ENCODE measurements around the gene OR8G1. TPM values are rescaled to one million over a fixed set of nuclear protein-coding genes. Genes with fewer than 3 reads are reported as not detected.
"Not testable (repeated sequence)": the region's sequence is repeated elsewhere in the genome, so short reads cannot be mapped to it uniquely, and the experiment has no call there.

The OR8G1 gene
- total RNA-seq, 1 donor from 2014 or later, result not detected

DNA sequence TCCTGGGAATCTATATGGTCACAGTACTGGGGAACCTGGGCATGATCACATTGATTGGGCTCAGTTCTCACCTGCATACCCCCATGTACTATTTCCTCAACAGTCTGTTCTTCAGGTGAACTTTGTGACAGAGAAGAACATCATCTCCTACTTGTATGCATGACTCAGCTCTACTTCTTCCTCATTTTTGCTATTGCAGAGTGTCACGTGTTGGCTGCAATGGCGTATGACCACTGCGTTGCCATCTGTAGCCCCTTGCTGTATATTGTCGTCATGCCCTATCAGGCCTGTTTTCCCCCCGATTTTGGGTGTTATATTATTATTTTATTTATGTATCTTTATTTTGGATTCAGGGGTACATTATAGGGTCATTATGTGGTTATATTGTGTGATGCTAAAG is 2.4 kb upstream of the OR8G1 start:
- no peak for DNase-seq

GRCh38 chr11:124249869-124250268 is 9.0 kb downstream of the OR8G1 start:
- DNase-seq, result not testable (repeated sequence)

DNA sequence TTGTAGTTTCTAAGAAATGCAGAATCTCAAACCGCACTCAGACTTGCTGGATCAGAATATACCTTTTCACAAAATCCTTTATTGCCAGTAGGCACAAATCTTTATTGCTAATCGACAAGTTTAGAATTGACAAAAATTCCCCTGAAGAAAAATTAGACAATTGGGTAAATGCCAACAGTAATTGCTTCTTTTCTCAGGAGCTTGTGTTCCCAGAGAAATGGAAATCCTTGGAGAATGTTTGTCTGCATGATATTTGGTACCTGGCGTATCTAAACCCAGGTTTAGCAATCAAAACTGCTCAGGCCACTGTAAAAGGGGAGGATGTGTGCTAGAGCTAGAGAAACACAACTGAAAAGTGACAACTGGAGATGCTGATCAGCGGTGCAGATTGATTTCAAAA is 15.2 kb downstream of the OR8G1 start, which contains the start of gene OR8G5:
Gene OR8G5 (plus strand): TSS at position 301 of the 400 bp plus-strand sequence. CDS start 8,556 bp downstream, outside the sequence.
- no peak for DNase-seq

GRCh38 chr11:124265041-124265440 is 24.1 kb downstream of the OR8G1 start:
- not testable (repeated sequence) for DNase-seq

DNA sequence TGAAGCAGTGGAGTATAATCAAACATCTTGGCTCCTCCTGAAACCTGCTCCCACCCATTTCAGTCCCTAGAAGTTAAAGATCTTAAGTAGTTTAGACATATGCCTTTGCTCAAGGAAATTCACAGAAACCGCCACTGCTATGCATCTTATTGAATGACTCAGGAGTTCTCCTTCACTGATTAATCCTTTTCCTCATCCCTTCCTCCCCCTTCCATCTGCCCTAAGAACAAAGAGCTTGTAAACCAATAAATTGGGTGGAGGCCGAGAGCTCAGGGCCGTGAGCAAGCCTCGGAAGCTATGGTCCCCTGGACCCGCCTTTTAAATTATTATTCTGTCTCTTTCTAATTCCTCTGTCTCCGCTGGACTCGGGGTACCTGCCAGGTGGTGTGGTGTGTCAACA is 30.0 kb downstream of the OR8G1 start:
- not testable (repeated sequence) for DNase-seq

- no peak for DNase-seq
Measured at GRCh38 chr11:124274000-124274399, 33.1 kb downstream of the OR8G1 start.

- no peak for DNase-seq
Measured at GRCh38 chr11:124276081-124276480, 35.2 kb downstream of the OR8G1 start.

- no peak for DNase-seq
Measured at GRCh38 chr11:124277207-124277606, 36.3 kb downstream of the OR8G1 start.

GRCh38 chr11:124277804-124278203 is 36.9 kb downstream of the OR8G1 start:
- no peak for DNase-seq

DNA sequence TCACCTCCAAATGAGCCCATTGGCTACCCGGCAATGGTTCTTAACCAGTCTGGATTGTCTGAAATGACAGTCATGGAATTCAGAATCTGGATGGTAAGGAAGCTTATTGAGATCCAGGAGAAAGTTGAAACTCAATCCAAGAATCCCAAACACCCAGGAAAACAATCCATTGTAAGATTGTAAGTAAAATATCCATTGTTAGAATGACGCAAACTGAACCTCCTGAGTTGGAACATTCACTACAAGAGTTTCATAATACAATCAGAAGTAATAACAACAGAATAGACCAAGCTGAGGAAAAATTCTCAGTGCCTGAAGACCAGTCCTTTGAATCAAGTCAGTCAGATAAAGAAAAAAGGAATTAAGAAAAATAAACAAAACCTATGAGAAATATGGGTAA is 37.4 kb downstream of the OR8G1 start:
- DNase-seq, result no peak

- DNase-seq, result no peak
Measured at GRCh38 chr11:124285610-124286344, 44.9 kb downstream of the OR8G1 start.

DNA sequence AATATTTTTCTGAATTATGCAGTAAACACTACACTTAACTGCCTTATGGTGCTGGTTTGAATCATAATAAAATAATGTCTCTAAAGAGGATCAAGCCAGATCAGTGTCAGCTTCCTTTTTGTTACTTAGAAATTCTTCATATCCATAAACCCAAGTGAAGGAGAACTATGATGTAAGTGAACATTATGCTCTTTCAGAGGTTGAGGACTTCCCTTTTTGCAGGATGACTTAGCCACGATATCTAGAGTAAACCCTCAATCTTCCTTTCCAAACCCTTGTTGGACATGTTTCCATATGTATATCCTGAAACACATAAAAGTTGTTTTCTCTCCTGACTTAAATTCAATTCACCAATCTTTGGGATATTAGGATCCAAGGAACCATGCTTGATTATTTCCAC is 53.8 kb downstream of the OR8G1 start:
- DNase-seq, result no peak

GRCh38 chr11:124296016-124296415 is 55.1 kb downstream of the OR8G1 start:
- DNase-seq, result no peak

- no peak for DNase-seq
Measured at GRCh38 chr11:124297921-124298320, 57.0 kb downstream of the OR8G1 start.

DNA sequence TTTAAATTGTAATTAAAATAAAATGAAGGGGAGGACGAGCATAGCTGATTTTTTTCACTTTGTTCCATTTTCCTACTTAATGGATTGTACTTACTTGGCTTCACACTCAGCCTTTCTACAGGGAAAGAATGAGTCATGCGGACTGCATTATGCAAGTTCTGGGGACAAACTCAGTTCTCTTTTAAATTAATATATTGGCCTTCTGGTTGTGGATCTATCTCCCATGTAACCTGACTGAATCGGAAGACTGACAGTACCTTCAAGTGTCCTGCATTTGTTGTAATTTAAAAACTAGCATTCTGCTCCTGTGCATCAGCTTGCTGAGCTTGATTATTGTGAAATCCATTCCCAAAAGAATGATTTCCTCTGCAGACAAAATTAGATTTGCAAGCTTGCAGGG is 60.7 kb downstream of the OR8G1 start:
- no peak for DNase-seq

DNA sequence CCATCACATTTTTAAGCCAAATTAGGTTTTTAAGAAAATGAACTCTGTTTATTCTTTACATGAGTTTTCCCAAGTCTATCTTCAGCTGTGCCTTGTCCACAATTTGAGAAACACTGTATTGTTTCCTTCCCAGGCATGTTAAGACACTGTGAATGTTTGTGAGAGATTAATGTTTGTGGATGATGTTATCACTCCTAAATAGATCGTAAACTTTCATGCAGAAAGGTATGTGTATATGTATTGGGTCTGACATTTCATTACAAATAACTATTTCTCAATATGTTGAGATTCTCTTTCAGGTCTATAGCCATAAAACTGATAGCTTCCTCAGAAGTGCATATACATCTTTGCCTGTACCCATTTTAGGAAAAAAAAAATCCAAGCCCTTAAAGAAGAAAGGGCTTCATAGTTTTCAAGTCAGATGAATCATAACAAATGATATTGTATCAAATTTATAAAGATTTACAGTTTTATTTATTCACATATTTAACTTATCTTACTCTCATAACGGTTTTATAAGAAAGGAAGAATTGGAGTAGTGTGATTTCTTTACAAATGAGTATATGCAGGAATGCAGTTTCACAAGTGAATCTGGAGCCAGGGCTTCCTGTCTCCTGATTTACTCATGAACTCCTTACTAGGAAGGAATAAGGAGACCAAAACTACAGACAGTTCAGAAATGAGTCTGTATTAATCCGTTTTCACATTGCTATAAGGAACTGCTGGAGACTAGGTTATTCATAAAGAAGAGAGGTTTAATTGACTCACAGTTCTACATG is 61.6 kb downstream of the OR8G1 start:
- no peak for DNase-seq

Other genes starting within 250 kb of the OR8G1 start
- gene OR10G6, start 245.9 kb upstream of the OR8G1 start, total RNA-seq, result not detected
- gene OR10G4, start 228.1 kb upstream of the OR8G1 start, total RNA-seq, result not detected
- not detected for gene OR10G9, start 218.1 kb upstream of the OR8G1 start, total RNA-seq
- gene OR10G8, start 214.3 kb upstream of the OR8G1 start, total RNA-seq, result not detected
- not detected for gene OR10G7, start 199.8 kb upstream of the OR8G1 start, total RNA-seq
- 22.0 TPM for gene VWA5A, start 125.6 kb upstream of the OR8G1 start, total RNA-seq
- gene OR10D3, start 57.8 kb upstream of the OR8G1 start, total RNA-seq, result not detected
- not detected for gene OR8G5, start 15.3 kb downstream of the OR8G1 start, total RNA-seq
- not detected for gene OR8D1, start 72.9 kb downstream of the OR8G1 start, total RNA-seq
- gene OR8D2, start 79.1 kb downstream of the OR8G1 start, total RNA-seq, result not detected
- gene OR8B2, start 143.4 kb downstream of the OR8G1 start, total RNA-seq, result not detected
- not detected for gene OR8B3, start 157.9 kb downstream of the OR8G1 start, total RNA-seq
- gene OR8B4, start 183.8 kb downstream of the OR8G1 start, total RNA-seq, result not detected
- not detected for gene OR8B8, start 204.6 kb downstream of the OR8G1 start, total RNA-seq

Data from skin of body (tissue), 2 donors.